Dermis microvascular lymphatic vessel endothelial cell (primary cell): ENCODE measurements around the gene S100A5. TPM values are rescaled to one million over a fixed set of nuclear protein-coding genes. Genes with fewer than 3 reads are reported as not detected.
"Not testable (repeated sequence)": the region's sequence is repeated elsewhere in the genome, so short reads cannot be mapped to it uniquely, and the experiment has no call there.

Source experiments
- DNase-seq, 2 donors: peaks; one replicate each; pipeline versions ENCODE4 v3.0.0 to v3.0.0-alpha.2; 2010; ENCODE audit warnings: low read depth in 2 of 2
- total RNA-seq: library from RNA; depleted of rRNA; stranded (reverse); fragments of >200 nt; gene quantifications from 2 replicates; pipeline ENCODE4 v1.2.1, GENCODE V29; 2014

S100A5 gene
- total RNA-seq, 1 donor from 2014 or later: not detected

GRCh38 chr1:153567621-153568366 lies 27.1 kb upstream of the S100A5 start:
- peak in 1 of 2 donors; percentile 65 for DNase-seq

- peak; percentile 70 to 98 for DNase-seq
Observed at GRCh38 chr1:153566414-153567371, 26.0 kb upstream of the S100A5 start.

GRCh38 chr1:153565529-153566374 lies 25.0 kb upstream of the S100A5 start, which contains the start of gene S100A2:
TSS of gene S100A2 (minus strand) at chr1:153565844. CDS start at chr1:153563877, 1,967 bp downstream.
- DNase-seq: peak in 1 of 2 donors; percentile 91

- DNase-seq: no peak
Observed at GRCh38 chr1:153563991-153564390, 23.3 kb upstream of the S100A5 start.

GRCh38 chr1:153563483-153563901 lies 22.8 kb upstream of the S100A5 start:
- no peak for DNase-seq

GRCh38 chr1:153562021-153562420 lies 21.3 kb upstream of the S100A5 start:
- DNase-seq: not testable (repeated sequence)

- no peak for DNase-seq
Observed at GRCh38 chr1:153561466-153561985, 20.8 kb upstream of the S100A5 start.

- no peak for DNase-seq
Observed at GRCh38 chr1:153560771-153561465, 20.2 kb upstream of the S100A5 start.

GRCh38 chr1:153560241-153560640 lies 19.5 kb upstream of the S100A5 start:
- no peak for DNase-seq

GRCh38 chr1:153557877-153558276 lies 17.1 kb upstream of the S100A5 start:
- DNase-seq: no peak

- DNase-seq: no peak
Observed at GRCh38 chr1:153556348-153556747, 15.6 kb upstream of the S100A5 start.

GRCh38 chr1:153553830-153554541 lies 13.3 kb upstream of the S100A5 start:
- peak in 1 of 2 donors; percentile 38 for DNase-seq

GRCh38 chr1:153553096-153553495 lies 12.4 kb upstream of the S100A5 start:
- DNase-seq: no peak

- DNase-seq: no peak
Observed at GRCh38 chr1:153552335-153552734, 11.6 kb upstream of the S100A5 start.

GRCh38 chr1:153550827-153551500 lies 10.2 kb upstream of the S100A5 start:
- DNase-seq: no peak

GRCh38 chr1:153550398-153550758 lies 9.6 kb upstream of the S100A5 start:
- DNase-seq: no peak

GRCh38 chr1:153549741-153550397 lies 9.1 kb upstream of the S100A5 start:
- no peak for DNase-seq
